Measurements from ENCODE around the gene AKR1B15.
A peak's percentile ranks its signal among the peaks of the same experiment; 100 is the strongest.
"Not testable (repeated sequence)": the region's sequence is repeated elsewhere in the genome, so short reads cannot be mapped to it uniquely, and the experiment has no call there.

The AKR1B15 gene

GRCh38 chr7:134567368-134567767, 18.5 kb downstream of the AKR1B15 start:
- no peak for DNase-seq

- not testable (repeated sequence) for DNase-seq
Measured at GRCh38 chr7:134569962-134570361, 21.1 kb downstream of the AKR1B15 start.

DNA sequence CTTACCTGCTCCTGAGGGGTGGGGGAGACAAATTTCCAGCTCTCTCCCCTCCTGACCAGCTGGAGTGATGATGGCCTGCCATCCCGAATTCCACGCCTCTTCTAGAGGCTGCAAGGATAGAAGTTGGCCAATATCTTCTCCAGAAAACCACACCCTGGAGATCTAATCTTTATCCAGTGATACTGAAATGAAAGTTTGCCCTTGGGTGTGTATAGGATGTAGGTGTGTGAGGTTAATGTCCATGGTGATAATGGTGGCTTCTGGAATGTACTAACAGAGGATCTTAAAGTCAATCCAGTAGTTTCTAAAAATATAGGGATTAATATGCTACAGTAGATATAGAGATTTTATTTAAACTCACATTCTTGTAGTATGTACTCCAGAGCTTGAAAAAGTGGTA, 22.2 kb downstream of the AKR1B15 start:
- no peak for DNase-seq

- no peak for DNase-seq
Measured at GRCh38 chr7:134571746-134572461, 23.0 kb downstream of the AKR1B15 start.

- no peak for DNase-seq
Measured at GRCh38 chr7:134574322-134574721, 25.4 kb downstream of the AKR1B15 start.

GRCh38 chr7:134584290-134584689, 35.4 kb downstream of the AKR1B15 start:
- no peak for DNase-seq

- no peak for DNase-seq
Measured at GRCh38 chr7:134585897-134586296, 37.0 kb downstream of the AKR1B15 start.

GRCh38 chr7:134587750-134588149, 38.8 kb downstream of the AKR1B15 start:
- DNase-seq: no peak

DNA sequence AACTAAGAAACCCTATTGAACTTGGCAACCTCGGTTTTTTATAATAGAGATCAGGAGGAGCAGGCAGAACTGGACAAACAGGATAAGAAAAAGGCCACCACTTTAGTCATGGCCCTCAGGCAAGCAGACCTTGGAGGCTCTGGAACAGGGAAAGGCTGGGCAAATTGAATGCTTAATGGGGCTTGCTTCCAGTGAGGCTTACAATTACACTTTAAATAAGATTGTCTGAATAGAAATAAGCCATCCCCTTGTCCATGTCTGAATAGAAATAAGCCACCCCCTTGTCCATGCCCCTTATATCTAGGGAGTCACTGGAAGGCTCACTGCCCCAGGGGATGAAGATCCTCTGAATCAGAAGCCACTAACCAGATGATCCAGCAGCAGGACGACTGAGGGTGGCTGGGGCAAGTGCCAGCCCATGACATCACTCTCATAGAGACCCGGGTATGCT, 40.6 kb downstream of the AKR1B15 start:
- DNase-seq: no peak

DNA sequence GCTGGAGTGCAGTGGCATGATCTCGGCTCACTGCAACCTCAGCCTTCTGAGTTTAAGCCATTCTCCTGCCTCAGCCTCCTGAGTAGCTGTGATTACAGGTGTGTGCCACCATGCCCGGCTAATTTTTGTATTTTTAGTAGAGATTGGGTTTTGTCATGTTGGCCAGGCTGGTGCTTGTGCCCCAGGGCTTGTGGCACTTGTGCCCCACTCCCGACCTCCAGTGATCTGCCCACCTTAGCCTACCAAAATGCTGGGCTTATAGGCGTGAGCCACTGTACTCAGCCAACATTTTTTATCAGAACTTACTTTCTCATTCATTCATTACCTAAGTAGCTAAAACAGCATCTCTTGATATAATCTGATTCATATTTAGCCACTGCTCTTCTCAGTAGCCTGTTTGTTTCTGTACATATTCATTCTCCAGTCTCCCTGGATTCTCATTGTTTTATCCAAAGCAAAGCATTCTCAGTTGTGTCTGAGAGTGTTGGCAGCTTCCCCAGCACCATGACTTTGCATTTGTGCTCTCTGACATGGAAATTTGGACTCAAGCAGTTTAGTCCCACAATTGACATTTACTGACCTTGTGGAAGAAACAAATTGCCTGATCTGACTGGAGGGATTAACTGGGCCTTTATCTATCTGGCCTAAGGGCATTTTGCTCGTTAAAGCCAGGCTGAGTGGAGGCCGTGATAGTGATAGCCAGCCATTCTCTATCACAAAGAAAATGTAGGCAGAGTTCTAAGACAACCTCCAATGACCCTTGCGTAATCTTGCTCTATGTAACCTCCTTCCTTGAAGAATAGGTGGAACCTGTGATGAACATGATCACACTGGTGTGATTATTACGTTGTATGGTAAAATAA, 44.9 kb downstream of the AKR1B15 start:
- DNase-seq: no peak

- DNase-seq: no peak
Measured at GRCh38 chr7:134594877-134595276, 46.0 kb downstream of the AKR1B15 start.

GRCh38 chr7:134599371-134599770, 50.5 kb downstream of the AKR1B15 start:
- no peak for DNase-seq

GRCh38 chr7:134601459-134601858, 52.5 kb downstream of the AKR1B15 start:
- DNase-seq: no peak

- no peak for DNase-seq
Measured at GRCh38 chr7:134602881-134603451, 54.1 kb downstream of the AKR1B15 start.

GRCh38 chr7:134605978-134606923, 57.3 kb downstream of the AKR1B15 start:
- DNase-seq: peak; percentile 58 to 61

GRCh38 chr7:134611611-134612151, 62.8 kb downstream of the AKR1B15 start:
- no peak for DNase-seq

DNA sequence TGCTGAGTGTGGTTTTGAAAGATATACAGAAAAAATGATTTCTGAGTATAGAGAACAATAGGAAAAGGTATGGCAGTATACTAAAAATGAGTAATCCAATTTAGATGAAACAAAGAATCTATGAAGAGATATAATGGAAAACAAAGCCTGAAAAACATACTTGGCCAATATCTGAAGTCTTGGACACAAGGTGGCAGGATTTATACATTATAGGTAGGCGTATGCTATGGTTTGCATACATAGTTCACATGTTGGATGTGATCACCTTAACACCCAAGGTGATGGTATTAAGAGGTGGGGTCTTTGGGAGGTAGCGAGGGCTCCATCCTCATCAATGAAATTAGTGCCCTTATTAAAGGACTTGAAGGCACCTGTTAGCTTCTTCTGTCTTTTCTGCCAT, 63.3 kb downstream of the AKR1B15 start:
- DNase-seq: no peak

DNA sequence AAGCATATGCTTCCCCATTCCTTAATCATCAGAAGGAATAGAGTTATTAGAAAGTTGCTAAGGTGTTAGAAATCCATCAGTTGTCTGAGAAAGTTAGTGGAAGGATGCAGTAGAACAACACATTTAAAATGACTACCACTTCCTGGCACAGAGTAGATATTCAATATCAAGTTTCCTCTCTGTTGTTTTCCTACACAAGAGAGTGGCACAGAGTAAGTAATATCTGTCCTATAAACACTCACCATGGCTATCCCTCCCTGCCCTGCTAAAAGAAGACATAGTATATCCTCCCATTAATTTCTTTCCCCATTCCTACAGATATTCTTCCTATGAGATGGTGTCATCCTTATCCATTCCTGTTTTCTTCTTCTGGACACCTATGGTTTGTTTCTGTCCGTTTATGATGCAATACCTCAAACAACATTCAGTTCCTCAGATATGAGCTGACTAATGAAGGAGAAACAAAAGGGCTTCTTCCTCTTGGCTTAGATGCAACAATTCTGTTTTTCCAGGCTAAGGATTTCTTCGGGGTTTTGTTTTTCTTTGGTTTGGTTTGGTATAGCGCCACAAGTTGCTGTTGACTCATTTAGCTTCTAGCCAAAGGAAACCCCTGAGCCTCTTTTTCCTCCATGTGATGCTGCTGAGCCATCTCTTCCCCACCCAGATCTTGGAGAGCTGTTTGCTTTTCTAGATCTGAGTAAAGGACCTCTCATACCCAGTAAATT, 64.9 kb downstream of the AKR1B15 start:
- no peak for DNase-seq

GRCh38 chr7:134616611-134617010, 67.7 kb downstream of the AKR1B15 start:
- no peak for DNase-seq

DNA sequence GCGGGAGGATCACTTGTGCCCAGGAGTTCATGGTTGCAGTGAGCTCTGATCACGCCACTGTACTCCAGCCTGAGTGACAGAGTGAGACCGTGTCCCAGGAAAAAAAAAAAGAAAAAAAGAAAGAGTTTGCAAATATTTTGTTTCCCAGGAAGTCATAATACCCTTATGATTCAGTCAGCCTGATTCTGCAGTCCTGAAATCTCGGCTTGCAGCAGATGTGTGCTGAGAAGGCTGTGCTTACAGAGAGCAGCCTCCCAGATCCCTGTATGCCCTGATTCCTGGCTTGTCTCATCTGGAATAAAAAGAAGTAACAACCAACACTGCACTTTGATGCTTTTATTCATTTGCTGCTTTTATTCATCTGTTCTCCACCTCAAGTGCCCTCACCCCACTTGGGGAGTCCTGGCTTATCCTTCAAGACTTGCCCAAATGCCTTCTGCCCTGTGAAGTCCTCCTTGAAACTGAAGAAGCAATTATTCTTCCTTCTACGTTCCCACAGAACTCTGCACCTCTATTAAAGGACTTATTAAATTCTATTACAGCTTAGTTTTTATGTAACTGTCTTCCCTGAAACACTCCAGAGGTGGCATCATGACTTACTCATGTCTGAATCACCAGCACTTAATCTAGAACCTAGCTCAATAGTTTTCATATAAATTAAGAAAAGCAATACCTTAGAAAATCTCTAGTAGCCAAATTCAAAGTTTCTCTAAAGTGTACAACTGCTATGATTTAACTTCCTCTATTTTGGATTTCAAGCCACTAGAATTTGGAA, 70.0 kb downstream of the AKR1B15 start:
- no peak for DNase-seq

Measured in CD4-positive, alpha-beta T cell treated with Interleukin-4 for 1 hour (primary cell).